Trophoblast cell (in vitro differentiated cells and primary cell): ENCODE results near the gene MBIP.
"Not testable (repeated sequence)": the region's sequence is repeated elsewhere in the genome, so short reads cannot be mapped to it uniquely, and the experiment has no call there.

Source experiments
- DNase-seq, 2 donors: peaks; one replicate each; pipeline ENCODE4 v3.0.0-alpha.2; 2016
- H2AFZ ChIP-seq: 2 replicates; pipeline ENCODE4 v1.6.1; 2013; ENCODE audit warnings: low read length, moderate library complexity, mild to moderate bottlenecking; ENCODE audit not compliant: insufficient read depth, poor library complexity
- H2AK5ac ChIP-seq: 2 replicates; pipeline ENCODE4 v1.6.1; 2013; ENCODE audit warnings: mild to moderate bottlenecking, low read length
- H2BK120ac ChIP-seq: 2 replicates; pipeline ENCODE4 v1.6.1; 2013; ENCODE audit warnings: low read length, mild to moderate bottlenecking, moderate library complexity; ENCODE audit not compliant: insufficient read depth, poor library complexity
- H2BK12ac ChIP-seq: 2 replicates; pipeline ENCODE4 v1.6.1; 2013; ENCODE audit warnings: mild to moderate bottlenecking, low read length, moderate library complexity
- H2BK5ac ChIP-seq: 2 replicates; pipeline ENCODE4 v1.6.1; 2013; ENCODE audit warnings: low read length, low read depth, moderate library complexity, mild to moderate bottlenecking; ENCODE audit not compliant: poor library complexity
- H3K14ac ChIP-seq: 2 replicates; pipeline ENCODE4 v1.6.1; 2013; ENCODE audit warnings: mild to moderate bottlenecking, low read length
- H3K18ac ChIP-seq: 2 replicates; pipeline ENCODE4 v1.6.1; 2013; ENCODE audit warnings: mild to moderate bottlenecking, low read length
- H3K23ac ChIP-seq: 2 replicates; pipeline ENCODE4 v1.6.1; 2013; ENCODE audit warnings: low read length
- H3K27ac ChIP-seq: 2 replicates; pipeline ENCODE4 v1.5.1; 2013; ENCODE audit warnings: low read depth, mild to moderate bottlenecking, inconsistent platforms, low read length, moderate library complexity
- H3K27me3 ChIP-seq: 2 replicates; pipeline ENCODE4 v1.6.1; 2013; ENCODE audit warnings: inconsistent platforms, mild to moderate bottlenecking, low read length, moderate library complexity; ENCODE audit not compliant: insufficient read depth
- H3K36me3 ChIP-seq, 2 experiments: 1 replicate in 1 of 2; 2 replicates in 1 of 2; pipeline ENCODE4 v1.6.1; 2013; ENCODE audit warnings: low read length in 2 of 2, mild to moderate bottlenecking in 2 of 2, moderate library complexity in 1 of 2; ENCODE audit not compliant: insufficient read depth in 2 of 2, control insufficient read depth in 1 of 2
- H3K4ac ChIP-seq: 2 replicates; pipeline ENCODE4 v1.6.1; 2013; ENCODE audit warnings: low read depth, mild to moderate bottlenecking, low read length, moderate library complexity
- H3K4me1 ChIP-seq, 2 experiments: 1 replicate in 1 of 2; 2 replicates in 1 of 2; pipeline ENCODE4 v1.6.1; 2013; ENCODE audit warnings: low read length in 2 of 2, mild to moderate bottlenecking in 2 of 2, moderate library complexity in 1 of 2; ENCODE audit not compliant: insufficient read depth in 2 of 2, control insufficient read depth in 1 of 2
- H3K4me2 ChIP-seq: 2 replicates; pipeline ENCODE4 v1.6.1; 2013; ENCODE audit warnings: inconsistent platforms, mild to moderate bottlenecking, low read length, moderate library complexity
- H3K4me3 ChIP-seq: 2 replicates; pipeline ENCODE4 v1.5.1; 2013; ENCODE audit warnings: mild to moderate bottlenecking, low read depth, low read length, inconsistent platforms
- H3K79me1 ChIP-seq: one replicate; pipeline ENCODE4 v1.6.1; 2013; ENCODE audit warnings: low read length
- H3K79me2 ChIP-seq: 2 replicates; pipeline ENCODE4 v1.6.1; 2013; ENCODE audit warnings: low read length, mild to moderate bottlenecking; ENCODE audit not compliant: control insufficient read depth, insufficient read depth, poor library complexity
- H3K9ac ChIP-seq: 2 replicates; pipeline ENCODE4 v1.6.1; 2013; ENCODE audit warnings: mild to moderate bottlenecking, low read length
- H3K9me3 ChIP-seq: 2 replicates; pipeline ENCODE4 v1.6.1; 2013; ENCODE audit warnings: low read depth, mild to moderate bottlenecking, control low read depth, inconsistent platforms, low read length; ENCODE audit not compliant: insufficient read depth
- H4K12ac ChIP-seq: 2 replicates; pipeline ENCODE4 v1.6.1; 2013; ENCODE audit warnings: low read depth, mild to moderate bottlenecking, low read length, moderate library complexity
- H4K8ac ChIP-seq: 2 replicates; pipeline ENCODE4 v1.6.1; 2013; ENCODE audit warnings: low read depth, mild to moderate bottlenecking, low read length, moderate library complexity
- H4K91ac ChIP-seq: one replicate; pipeline ENCODE4 v1.6.1; 2013; ENCODE audit warnings: low read depth, mild to moderate bottlenecking, low read length, moderate library complexity
- WGBS: extraction: QIAGEN DNeasy Blood & Tissue Kit; methylation state at CpG from one replicate; pipeline ENCODE4 v1.1.7; 2013; ENCODE audit warnings: missing lambda C conversion rate; ENCODE audit not compliant: insufficient read length, insufficient coverage; ENCODE audit errors: extremely low coverage; 5-methylcytosine and 5-hydroxymethylcytosine counted together

Gene MBIP

DNA sequence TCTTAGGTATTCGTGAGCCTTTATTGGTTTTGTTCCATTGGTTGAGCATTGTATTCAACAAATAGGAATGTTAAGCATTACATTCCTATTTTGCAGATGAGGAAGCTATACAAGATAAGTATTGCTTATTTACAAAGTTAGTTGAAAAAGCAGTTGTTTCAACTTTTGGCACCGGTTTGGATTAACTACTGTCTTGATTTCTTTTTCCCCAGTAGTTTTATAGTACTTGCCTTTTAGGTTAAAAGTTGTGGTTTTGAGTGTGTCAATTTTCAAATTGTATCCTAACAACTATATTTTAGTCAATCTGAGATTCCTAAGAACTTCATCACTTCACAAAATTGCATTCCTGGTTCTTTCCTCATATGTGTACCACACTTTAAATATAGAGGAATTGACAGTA is 23.8 kb upstream of the MBIP start:
- H3K27ac ChIP-seq, result no peak overlapping the region

GRCh38 chr14:36341811-36342210 is 21.4 kb upstream of the MBIP start:
- H3K27ac ChIP-seq, H2BK12ac ChIP-seq, DNase-seq, H3K4me2 ChIP-seq, H3K4me3 ChIP-seq, H3K36me3 ChIP-seq, H3K9ac ChIP-seq, H3K79me1 ChIP-seq, H2BK5ac ChIP-seq, H2AFZ ChIP-seq, H3K27me3 ChIP-seq, H3K4ac ChIP-seq, H4K8ac ChIP-seq, H3K18ac ChIP-seq, H4K12ac ChIP-seq, H3K23ac ChIP-seq, H2BK120ac ChIP-seq, H2AK5ac ChIP-seq, H4K91ac ChIP-seq, H3K9me3 ChIP-seq, H3K79me2 ChIP-seq, H3K14ac ChIP-seq, H3K4me1 ChIP-seq: not testable (repeated sequence)
- WGBS, result no CpG with 5 or more reads among the region's 5 CpGs

More for the DNA sequence above, 23.8 kb upstream of the MBIP start:
- H4K91ac ChIP-seq, result no peak overlapping the region
- no peaks in the 10 kb centered on the region for H3K79me2 ChIP-seq
- H3K4me2 ChIP-seq, result no peak overlapping the region
- no peak overlapping the region for H2BK5ac ChIP-seq
- no peak overlapping the region for H2AFZ ChIP-seq
- no peak overlapping the region for H4K8ac ChIP-seq
- no peaks in the 10 kb centered on the region for H3K27me3 ChIP-seq
- no peak overlapping the region for H3K4me3 ChIP-seq
- no peak overlapping the region for H3K23ac ChIP-seq
- no peaks in the 10 kb centered on the region for H3K4me1 ChIP-seq
- H2AK5ac ChIP-seq, result no peak overlapping the region
- H3K9me3 ChIP-seq, result no peaks in the 10 kb centered on the region
- H3K14ac ChIP-seq, result no peak overlapping the region
- WGBS, result no CpG with 5 or more reads among the region's 2 CpGs
- H4K12ac ChIP-seq, result no peak overlapping the region
- H3K79me1 ChIP-seq, result no peaks in the 10 kb centered on the region
- H3K18ac ChIP-seq, result no peak overlapping the region
- no peak overlapping the region for H3K4ac ChIP-seq
- no peaks in the 10 kb centered on the region for H3K36me3 ChIP-seq
- no peak overlapping the region for H2BK12ac ChIP-seq
- H2BK120ac ChIP-seq, result no peak overlapping the region
- H3K9ac ChIP-seq, result no peak overlapping the region
- peak in 1 of 2 donors; percentile 40 for DNase-seq

DNA sequence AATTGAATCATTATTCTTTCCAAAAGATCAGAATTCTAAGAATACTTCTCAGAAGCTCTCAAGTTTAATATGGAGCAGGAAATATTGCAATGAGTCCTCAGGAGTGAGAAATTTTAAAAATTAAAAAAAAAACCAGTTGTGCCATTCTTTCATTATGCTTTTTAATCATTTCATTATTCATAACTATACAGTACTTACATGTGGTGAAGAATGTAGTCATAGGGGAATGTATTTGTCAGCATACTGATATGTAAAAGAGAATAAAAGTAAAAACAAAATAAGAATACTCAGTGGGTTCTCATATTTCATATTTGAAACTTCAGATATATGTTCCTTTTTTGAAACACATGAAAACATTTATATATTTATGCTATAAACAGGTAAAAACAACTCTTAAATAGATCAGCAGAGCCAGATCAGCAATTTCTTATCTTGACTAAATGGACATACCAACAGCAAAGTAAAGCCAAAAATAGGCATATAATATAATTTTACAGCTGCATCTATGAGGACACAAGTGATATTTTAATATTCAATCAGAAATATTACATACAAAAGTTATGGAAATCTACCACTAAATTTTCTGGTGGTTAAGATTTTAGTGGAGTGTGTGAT is 19.9 kb upstream of the MBIP start:
- H2AFZ ChIP-seq, result no peak overlapping the region
- H3K27ac ChIP-seq, result no peak overlapping the region
- H3K79me2 ChIP-seq, result no peaks in the 10 kb centered on the region
- no peaks in the 10 kb centered on the region for H3K9me3 ChIP-seq
- H2AK5ac ChIP-seq, result no peak overlapping the region
- no peak overlapping the region for H4K12ac ChIP-seq
- H2BK120ac ChIP-seq, result no peak overlapping the region
- H2BK12ac ChIP-seq, result no peak overlapping the region
- no peaks in the 10 kb centered on the region for H3K27me3 ChIP-seq
- H3K14ac ChIP-seq, result no peak overlapping the region
- H3K4me2 ChIP-seq, result no peak overlapping the region
- H3K23ac ChIP-seq, result no peak overlapping the region
- no peak overlapping the region for H4K91ac ChIP-seq
- no peak for DNase-seq
- H4K8ac ChIP-seq, result no peak overlapping the region
- H3K36me3 ChIP-seq, result no peaks in the 10 kb centered on the region
- no peak overlapping the region for H3K9ac ChIP-seq
- H3K79me1 ChIP-seq, result no peaks in the 10 kb centered on the region
- no peak overlapping the region for H3K18ac ChIP-seq
- H3K4me3 ChIP-seq, result no peak overlapping the region
- no peaks in the 10 kb centered on the region for H3K4me1 ChIP-seq
- no peak overlapping the region for H2BK5ac ChIP-seq
- no peak overlapping the region for H3K4ac ChIP-seq

- H3K79me1 ChIP-seq, result no peaks in the 10 kb centered on the region
- no peaks in the 10 kb centered on the region for H3K4me1 ChIP-seq
- H3K36me3 ChIP-seq, result no peaks in the 10 kb centered on the region
- H4K8ac ChIP-seq, result no peak overlapping the region
- H3K4ac ChIP-seq, result no peak overlapping the region
- no peak overlapping the region for H3K9ac ChIP-seq
- no peak overlapping the region for H2AFZ ChIP-seq
- no peak overlapping the region for H3K18ac ChIP-seq
- H3K14ac ChIP-seq, result no peak overlapping the region
- H4K12ac ChIP-seq, result no peak overlapping the region
- no peak overlapping the region for H2BK120ac ChIP-seq
- no peaks in the 10 kb centered on the region for H3K79me2 ChIP-seq
- no peak overlapping the region for H3K27ac ChIP-seq
- H3K23ac ChIP-seq, result no peak overlapping the region
- no peak overlapping the region for H4K91ac ChIP-seq
- H2AK5ac ChIP-seq, result no peak overlapping the region
- H3K9me3 ChIP-seq, result no peaks in the 10 kb centered on the region
- H2BK5ac ChIP-seq, result no peak overlapping the region
- no peak overlapping the region for H3K4me3 ChIP-seq
- no peak overlapping the region for H3K4me2 ChIP-seq
- no peak overlapping the region for H2BK12ac ChIP-seq
- WGBS, result no CpG with 5 or more reads among the region's 1 CpG
- H3K27me3 ChIP-seq, result no peaks in the 10 kb centered on the region
- no peak for DNase-seq
These were observed 19.4 kb upstream of the MBIP start for GRCh38 chr14:36339816-36340215.
